Astrocyte (in vitro differentiated cells and primary cell): ENCODE results near the gene CORIN. TPM values are rescaled to one million over a fixed set of nuclear protein-coding genes. Genes with fewer than 3 reads are reported as not detected.
"Not testable (repeated sequence)": the region's sequence is repeated elsewhere in the genome, so short reads cannot be mapped to it uniquely, and the experiment has no call there.

Source experiments
- DNase-seq: peaks from one replicate; pipeline ENCODE4 v3.0.0-alpha.2; 2010; ENCODE audit warnings: low read depth
- FAIRE-seq: peaks from 2 replicates; lab custom pipeline; 2011; peaks lifted over from hg19 to GRCh38; lab: Jason Lieb, UNC
- H2AFZ ChIP-seq: 2 replicates; pipeline ENCODE4 v1.6.0; 2012; ENCODE audit warnings: low read depth, low read length, inconsistent platforms
- H3K27ac ChIP-seq: 2 replicates; pipeline ENCODE4 v1.5.1; 2011; ENCODE audit warnings: low read depth, low read length, inconsistent platforms
- H3K27me3 ChIP-seq: 2 replicates; pipeline ENCODE4 v1.6.0; 2011; ENCODE audit warnings: low read length, inconsistent platforms; ENCODE audit not compliant: insufficient read depth
- H3K36me3 ChIP-seq: 2 replicates; pipeline ENCODE4 v1.5.1; 2011; ENCODE audit warnings: low read length, inconsistent platforms; ENCODE audit not compliant: insufficient read depth
- H3K4me1 ChIP-seq: 2 replicates; pipeline ENCODE4 v1.5.1; 2011; ENCODE audit warnings: low read length, inconsistent platforms; ENCODE audit not compliant: insufficient read depth
- H3K4me2 ChIP-seq: 2 replicates; pipeline ENCODE4 v1.6.0; 2012; ENCODE audit warnings: low read length, inconsistent platforms
- H3K4me3 ChIP-seq: 2 replicates; pipeline ENCODE4 v1.5.1; 2011; ENCODE audit warnings: low read depth, mild to moderate bottlenecking, low read length, inconsistent platforms; ENCODE audit not compliant: insufficient read depth
- H3K79me2 ChIP-seq: 2 replicates; pipeline ENCODE4 v1.6.0; 2012; ENCODE audit warnings: mild to moderate bottlenecking, low read length, inconsistent platforms; ENCODE audit not compliant: insufficient read depth
- H3K9ac ChIP-seq: 2 replicates; pipeline ENCODE4 v1.6.0; 2012; ENCODE audit warnings: mild to moderate bottlenecking, low read length, inconsistent platforms
- H3K9me3 ChIP-seq: 2 replicates; pipeline ENCODE4 v1.5.1; 2012; ENCODE audit warnings: low read depth, mild to moderate bottlenecking, low read length, inconsistent platforms; ENCODE audit not compliant: insufficient read depth
- H4K20me1 ChIP-seq: 2 replicates; pipeline ENCODE4 v1.6.0; 2012; ENCODE audit warnings: low read length, inconsistent platforms; ENCODE audit not compliant: insufficient read depth
- H3K27ac Mint-ChIP-seq: one replicate; pipeline ENCODE4 v1.8.0; 2021; ENCODE audit warnings: mild to moderate bottlenecking, mixed read lengths; ENCODE audit not compliant: unreplicated experiment
- H3K27me3 Mint-ChIP-seq: one replicate; pipeline ENCODE4 v1.8.0; 2021; ENCODE audit warnings: low read depth, mixed read lengths; ENCODE audit not compliant: unreplicated experiment
- H3K36me3 Mint-ChIP-seq: one replicate; pipeline ENCODE4 v1.8.0; 2021; ENCODE audit warnings: low read depth, mixed read lengths; ENCODE audit not compliant: unreplicated experiment
- H3K4me1 Mint-ChIP-seq: one replicate; pipeline ENCODE4 v1.8.0; 2021; ENCODE audit warnings: low read depth, mixed read lengths; ENCODE audit not compliant: unreplicated experiment
- H3K4me3 Mint-ChIP-seq: one replicate; pipeline ENCODE4 v1.8.0; 2021; ENCODE audit warnings: mild to moderate bottlenecking, moderate library complexity, mixed read lengths; ENCODE audit not compliant: unreplicated experiment
- H3K9me3 Mint-ChIP-seq: one replicate; pipeline ENCODE4 v1.8.0; 2021; ENCODE audit warnings: mild to moderate bottlenecking, mixed read lengths; ENCODE audit not compliant: unreplicated experiment
- CTCF ChIP-seq: IDR thresholded peaks from 2 replicates; pipeline ENCODE4 v1.5.1; 2011; ENCODE audit warnings: low read depth, mild to moderate bottlenecking, inconsistent platforms, low read length, moderate library complexity; ENCODE audit not compliant: insufficient read depth
- EZH2 ChIP-seq: IDR thresholded peaks from 2 replicates; pipeline ENCODE4 v1.6.1; 2012; ENCODE audit warnings: mild to moderate bottlenecking, low read length, inconsistent platforms; ENCODE audit not compliant: insufficient read depth
- total RNA-seq: library from RNA; stranded (reverse); gene quantifications from 2 replicates; pipeline ENCODE4 v1.2.1, GENCODE V29; 2021

The CORIN gene
- total RNA-seq, 1 donor from 2014 or later: 0.20 TPM

GRCh38 chr4:47713129-47713834 is 124.6 kb downstream of the CORIN start:
- Histone ChIP-seq H4K20me1 (no peaks in the 10 kb centered on the region), H3K9ac (no peak overlapping the region), H3K36me3 (no peaks in the 10 kb centered on the region), H3K79me2 (no peaks in the 10 kb centered on the region), H3K4me2 (no peak overlapping the region), H3K27ac (no peak overlapping the region), H3K27me3 (no peaks in the 10 kb centered on the region), H3K4me1 (no peaks in the 10 kb centered on the region), H2AFZ (no peak overlapping the region), H3K4me3 (no peak overlapping the region), H3K9me3 (no peaks in the 10 kb centered on the region)
- H3K36me3 Mint-ChIP-seq: no peaks in the 10 kb centered on the region
- peaks cover 4% of the 10 kb centered on the region for H3K4me1 Mint-ChIP-seq
- H3K4me3 Mint-ChIP-seq: no peak overlapping the region
- no peaks in the 10 kb centered on the region for H3K9me3 Mint-ChIP-seq
- FAIRE-seq (no peak), DNase-seq (no peak)
- no peak for TF ChIP-seq CTCF
- TF ChIP-seq EZH2: no peak
- peaks cover 2% of the 10 kb centered on the region for H3K27me3 Mint-ChIP-seq
- no peak overlapping the region for H3K27ac Mint-ChIP-seq

DNA sequence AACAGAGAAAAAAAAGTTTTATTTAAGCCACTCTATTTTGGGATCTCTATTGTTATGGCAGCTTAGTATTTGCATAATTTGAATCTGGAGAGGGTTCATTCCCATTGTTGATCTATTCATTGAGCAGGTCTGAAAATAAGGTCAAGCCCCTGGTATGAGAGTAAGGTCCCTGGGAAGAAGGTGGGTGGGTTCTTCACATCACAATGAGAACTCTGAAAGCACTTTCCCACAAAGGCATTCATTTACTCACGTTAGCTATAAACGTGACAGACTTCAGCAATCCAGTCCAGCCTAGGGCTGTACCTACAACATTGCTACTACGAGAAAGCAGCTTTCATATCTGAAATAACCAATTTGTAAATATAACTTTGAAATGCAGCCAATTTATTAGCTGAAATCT is 126.2 kb downstream of the CORIN start:
- Mint-ChIP-seq H3K36me3 (no peaks in the 10 kb centered on the region), H3K4me1 (no peaks in the 10 kb centered on the region), H3K27me3 (peaks cover 4% of the 10 kb centered on the region), H3K4me3 (no peak overlapping the region), H3K9me3 (no peaks in the 10 kb centered on the region), H3K27ac (no peak overlapping the region)
- Histone ChIP-seq H3K27me3 (no peaks in the 10 kb centered on the region), H3K4me1 (no peaks in the 10 kb centered on the region), H3K9ac (no peak overlapping the region), H3K4me3 (no peak overlapping the region), H3K4me2 (no peak overlapping the region), H3K36me3 (no peaks in the 10 kb centered on the region), H3K9me3 (no peaks in the 10 kb centered on the region), H3K27ac (no peak overlapping the region), H4K20me1 (no peaks in the 10 kb centered on the region), H3K79me2 (no peaks in the 10 kb centered on the region), H2AFZ (no peak overlapping the region)
- DNase-seq: no peak
- FAIRE-seq: no peak
- no peak for TF ChIP-seq EZH2
- no peak for TF ChIP-seq CTCF

DNA sequence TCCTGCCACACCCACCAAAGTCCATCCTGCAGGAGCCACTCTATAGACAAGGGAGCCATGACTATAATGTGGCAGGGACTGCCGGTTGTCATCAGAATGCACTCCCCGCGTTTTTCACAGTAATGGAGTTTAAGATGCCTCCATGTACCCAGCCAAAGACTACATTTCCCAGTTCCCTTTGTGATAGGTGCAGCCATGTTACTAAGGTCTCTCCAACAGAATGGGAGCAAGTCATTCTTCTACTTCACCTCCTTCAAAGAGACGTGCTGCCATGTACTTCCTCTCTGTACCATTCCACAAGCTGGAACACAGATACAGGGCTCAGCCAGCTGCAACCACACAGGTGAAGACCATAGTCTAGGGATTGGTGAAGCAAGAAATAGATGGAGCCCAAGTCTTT is 126.7 kb downstream of the CORIN start:
- Histone ChIP-seq H3K4me3 (no peak overlapping the region), H3K4me1 (no peaks in the 10 kb centered on the region), H2AFZ (no peak overlapping the region), H3K9me3 (no peaks in the 10 kb centered on the region), H3K4me2 (no peak overlapping the region), H3K79me2 (no peaks in the 10 kb centered on the region), H3K9ac (no peak overlapping the region), H4K20me1 (no peaks in the 10 kb centered on the region), H3K27me3 (no peaks in the 10 kb centered on the region), H3K27ac (no peak overlapping the region), H3K36me3 (no peaks in the 10 kb centered on the region)
- Mint-ChIP-seq H3K4me3 (no peak overlapping the region), H3K9me3 (no peaks in the 10 kb centered on the region), H3K27me3 (peaks cover 4% of the 10 kb centered on the region), H3K27ac (no peak overlapping the region), H3K36me3 (no peaks in the 10 kb centered on the region), H3K4me1 (no peaks in the 10 kb centered on the region)
- DNase-seq (no peak), FAIRE-seq (no peak)
- TF ChIP-seq CTCF (no peak), EZH2 (no peak)

- not testable (repeated sequence) for H3K36me3 ChIP-seq, H3K27me3 ChIP-seq, H3K9me3 Mint-ChIP-seq, H3K27ac ChIP-seq, H3K4me1 ChIP-seq, H3K4me3 ChIP-seq, H3K4me1 Mint-ChIP-seq, FAIRE-seq, H3K27ac Mint-ChIP-seq, H3K4me3 Mint-ChIP-seq, H3K9me3 ChIP-seq, H2AFZ ChIP-seq, H3K79me2 ChIP-seq, H3K27me3 Mint-ChIP-seq, H3K4me2 ChIP-seq, DNase-seq, H3K36me3 Mint-ChIP-seq, H4K20me1 ChIP-seq, H3K9ac ChIP-seq
These were observed 131.5 kb downstream of the CORIN start for GRCh38 chr4:47706352-47706751.
